ENCODE data around the gene SEC23IP.

DNA sequence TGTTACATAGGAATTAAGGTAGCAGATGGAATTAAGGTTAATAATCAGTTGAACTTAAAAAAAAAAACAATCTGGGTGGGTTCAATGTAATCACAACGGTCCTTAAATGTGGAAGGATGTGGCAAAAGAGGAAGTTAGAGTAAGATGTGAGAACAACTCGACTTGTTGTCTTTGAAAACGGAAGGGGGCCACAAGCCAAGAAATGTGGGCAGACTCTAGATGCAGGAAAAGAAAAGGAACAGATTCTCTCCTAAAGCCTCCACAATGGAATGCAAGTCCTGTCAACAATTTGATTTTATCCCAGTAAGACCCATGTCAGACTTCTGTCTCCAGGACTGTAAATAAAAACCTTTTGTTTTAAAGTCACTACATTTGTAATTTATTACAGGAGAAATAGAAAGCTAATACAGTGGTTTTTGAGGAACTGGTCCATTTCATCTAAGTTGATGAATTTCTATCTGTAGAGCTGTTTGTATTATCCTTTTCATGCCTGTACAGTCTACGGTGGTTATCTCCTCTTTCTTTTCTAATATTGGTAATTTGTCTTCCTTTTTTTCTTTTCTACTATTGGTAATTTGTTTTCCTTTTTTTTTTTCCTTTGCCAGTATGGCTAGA is 28.5 kb upstream of the SEC23IP start:
- TF ChIP-seq MAX (IDR thresholded peaks at IDR 0.05; ENCODE audit: low read depth, low read length) = no peak
- TF ChIP-seq, protein P1, sequence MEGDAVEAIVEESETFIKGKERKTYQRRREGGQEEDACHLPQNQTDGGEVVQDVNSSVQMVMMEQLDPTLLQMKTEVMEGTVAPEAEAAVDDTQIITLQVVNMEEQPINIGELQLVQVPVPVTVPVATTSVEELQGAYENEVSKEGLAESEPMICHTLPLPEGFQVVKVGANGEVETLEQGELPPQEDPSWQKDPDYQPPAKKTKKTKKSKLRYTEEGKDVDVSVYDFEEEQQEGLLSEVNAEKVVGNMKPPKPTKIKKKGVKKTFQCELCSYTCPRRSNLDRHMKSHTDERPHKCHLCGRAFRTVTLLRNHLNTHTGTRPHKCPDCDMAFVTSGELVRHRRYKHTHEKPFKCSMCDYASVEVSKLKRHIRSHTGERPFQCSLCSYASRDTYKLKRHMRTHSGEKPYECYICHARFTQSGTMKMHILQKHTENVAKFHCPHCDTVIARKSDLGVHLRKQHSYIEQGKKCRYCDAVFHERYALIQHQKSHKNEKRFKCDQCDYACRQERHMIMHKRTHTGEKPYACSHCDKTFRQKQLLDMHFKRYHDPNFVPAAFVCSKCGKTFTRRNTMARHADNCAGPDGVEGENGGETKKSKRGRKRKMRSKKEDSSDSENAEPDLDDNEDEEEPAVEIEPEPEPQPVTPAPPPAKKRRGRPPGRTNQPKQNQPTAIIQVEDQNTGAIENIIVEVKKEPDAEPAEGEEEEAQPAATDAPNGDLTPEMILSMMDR (IDR thresholded peaks at IDR 0.05; ENCODE audit: low read depth, low read length) = no peak
- TF ChIP-seq POLR2A (IDR thresholded peaks at IDR 0.05; ENCODE audit: extremely low read depth, insufficient read length) = no peak
